ENCODE data around the gene OR6A2.

The OR6A2 gene

DNA sequence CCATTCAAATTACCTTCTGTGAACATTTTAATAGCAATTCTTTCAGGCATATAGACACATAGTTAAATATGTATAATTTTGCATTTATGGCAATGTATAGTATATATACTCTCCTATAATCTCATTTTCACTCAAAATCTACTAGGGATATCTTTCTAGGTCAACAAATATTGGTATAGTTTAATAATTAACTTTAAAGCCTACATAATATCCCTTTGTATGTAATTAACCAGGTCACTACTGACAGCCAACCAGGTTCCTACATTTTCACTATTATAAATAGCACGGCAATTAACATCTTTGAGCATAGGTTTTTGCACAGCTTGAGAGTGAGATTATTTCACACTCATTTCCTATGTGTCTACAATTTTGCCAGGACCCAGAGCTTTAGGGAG, 43.5 kb downstream of the OR6A2 start:
- DNase-seq (ENCODE audit: low read depth), result no peak

- DNase-seq (ENCODE audit: low read depth), result no peak
These were observed 44.1 kb downstream of the OR6A2 start for GRCh38 chr11:6755303-6755952.

DNA sequence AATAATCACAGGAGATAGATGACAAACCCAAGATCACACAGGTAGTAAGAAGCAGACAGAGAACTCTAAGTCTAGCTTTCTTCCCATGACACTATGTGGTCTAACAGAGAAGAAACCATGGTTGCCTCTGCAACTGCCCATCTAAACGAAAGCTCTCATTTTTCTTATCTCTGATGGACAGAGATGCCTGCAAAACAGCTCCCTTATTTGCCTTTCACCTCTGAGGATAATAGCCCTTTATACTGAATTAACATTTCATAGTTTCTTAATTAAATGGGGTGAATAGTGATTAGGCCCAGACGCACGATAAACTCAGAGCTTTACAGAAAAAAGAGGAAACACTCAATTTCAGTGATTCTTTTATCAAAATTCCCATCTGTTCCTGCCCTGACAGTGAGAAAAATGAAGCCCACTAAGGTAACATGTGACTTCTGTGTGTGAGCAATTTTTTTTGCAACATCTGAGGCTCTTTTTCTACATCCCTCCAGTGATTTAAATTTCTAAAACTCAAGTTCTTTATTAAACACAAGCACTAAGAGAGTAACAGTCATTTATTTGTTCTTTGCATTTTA, 52.3 kb downstream of the OR6A2 start:
- no peak for DNase-seq (ENCODE audit: low read depth)

DNA sequence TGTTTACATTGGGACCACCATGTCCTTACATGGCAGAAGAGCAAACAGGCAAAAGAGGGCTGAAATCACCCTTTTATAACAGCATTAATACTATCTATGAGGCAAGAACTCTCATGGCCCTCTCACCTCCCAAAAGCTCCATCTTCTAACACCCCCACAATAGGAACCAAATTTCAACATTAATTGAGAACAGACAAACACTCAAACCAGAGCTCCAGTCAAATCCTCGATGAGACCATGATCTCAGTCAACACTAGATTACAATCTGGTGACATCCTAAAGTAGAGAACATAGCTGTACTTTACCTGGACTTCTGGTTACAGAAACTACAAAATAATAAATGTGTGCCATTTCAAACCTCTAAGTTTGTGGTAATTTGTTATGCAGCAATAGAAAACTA, 52.9 kb downstream of the OR6A2 start:
- no peak for DNase-seq (ENCODE audit: low read depth)

- DNase-seq (ENCODE audit: low read depth), result peak; percentile 24
These were observed 53.3 kb downstream of the OR6A2 start for GRCh38 chr11:6746086-6746618.

DNA sequence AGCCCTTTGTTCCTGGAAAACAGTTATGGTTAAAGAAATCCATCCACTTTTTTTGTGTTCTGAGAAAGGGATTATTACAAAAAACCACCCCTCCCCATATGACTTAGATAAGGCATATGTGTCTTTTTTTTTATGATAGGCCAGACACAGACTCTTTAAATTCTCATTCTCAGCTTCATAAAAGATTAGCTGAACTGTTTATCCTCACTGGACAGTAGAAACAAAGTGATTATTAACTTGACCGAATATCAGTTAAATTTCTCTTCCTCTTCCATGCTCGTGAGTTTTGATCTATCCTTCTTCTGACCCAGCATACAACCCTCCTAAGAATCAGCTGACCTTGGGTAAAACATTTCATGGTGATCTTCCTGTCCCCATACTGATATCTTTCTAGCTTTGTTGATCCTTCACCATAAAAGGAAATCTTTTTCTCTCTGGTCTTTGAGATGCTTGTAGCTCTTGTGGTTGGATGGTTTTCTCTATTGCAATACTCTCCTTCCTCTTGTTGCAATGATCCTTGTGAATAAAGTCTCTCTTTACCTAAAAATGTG, 53.9 kb downstream of the OR6A2 start:
- DNase-seq (ENCODE audit: low read depth), result no peak

DNA sequence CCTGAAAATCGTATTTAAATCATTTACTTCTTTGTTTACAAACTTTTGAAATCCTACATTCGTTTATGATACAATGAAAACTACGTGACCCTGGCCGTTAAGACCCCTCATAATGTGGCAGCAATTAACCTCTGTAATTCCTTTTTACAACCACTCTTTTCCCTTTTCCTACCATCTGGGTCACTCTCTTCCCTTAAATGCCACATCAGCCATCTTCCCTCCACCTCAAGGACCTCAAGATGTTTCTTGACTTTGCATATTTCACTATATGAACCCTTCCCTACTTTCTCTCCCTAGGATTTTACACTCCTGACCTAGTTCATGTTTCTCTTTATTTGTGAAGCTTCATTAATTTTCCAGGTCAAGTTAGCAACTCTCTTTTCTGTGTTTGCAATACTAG, 54.5 kb downstream of the OR6A2 start:
- DNase-seq (ENCODE audit: low read depth), result no peak

GRCh38 chr11:6742260-6742659, 57.2 kb downstream of the OR6A2 start:
- peak; percentile 18 for DNase-seq (ENCODE audit: low read depth)
